Stomach (tissue), 4 donors: ENCODE results near the gene DGAT2L6.

Source experiments
- CTCF ChIP-seq, 7 experiments: fragments of 450-650 bp in 4 of 7; fragments of 200-600 bp in 3 of 7; sonication (generic) in 3 of 7; IDR thresholded peaks; one replicate each; pipeline ENCODE4 v1.5.1; 2016 to 2019; ENCODE audit warnings: antibody characterized with exemption in 7 of 7, control low read depth in 2 of 7, mild to moderate bottlenecking in 1 of 7
- POLR2A ChIP-seq, 4 donors: fragments of 450-650 bp; IDR thresholded peaks; one replicate each; pipeline ENCODE4 v1.6.1; 2016; ENCODE audit warnings: antibody characterized with exemption in 4 of 4, control low read depth in 2 of 4, mild to moderate bottlenecking in 1 of 4, moderate library complexity in 1 of 4
- POLR2AphosphoS5 ChIP-seq, 3 donors: sonication (generic); formaldehyde crosslinking; IDR thresholded peaks; one replicate each; pipeline ENCODE4 v1.6.1; 2016; ENCODE audit warnings: antibody characterized with exemption in 3 of 3

GRCh38 chrX:70168238-70169188, 8.8 kb upstream of the DGAT2L6 start:
- TF ChIP-seq POLR2AphosphoS5 (IDR thresholded peaks at IDR 0.05) (no peak), POLR2A (IDR thresholded peaks at IDR 0.05) (no peak), CTCF (IDR thresholded peaks at IDR 0.05) (no peak)
